SK-N-SH (cell line): ENCODE measurements around the gene VMP1. TPM values are rescaled to one million over a fixed set of nuclear protein-coding genes. Genes with fewer than 3 reads are reported as not detected.

Experiments used
- CTCF ChIA-PET: fragments of 300-600, 350-600 bp; formaldehyde crosslinking; extraction: SDS; loops from one replicate; lab custom pipeline; 2021; lab: Yijun Ruan, JAX
- POLR2A ChIA-PET: fragments of 350-600 bp; sonication (Branson Sonifier 250); formaldehyde crosslinking; extraction: SDS; loops from one replicate; lab custom pipeline; 2020; ENCODE audit warnings: antibody characterized with exemption, inconsistent platforms; lab: Yijun Ruan, JAX
- DNase-seq: peaks from one replicate; pipeline ENCODE4 v3.0.0; 2012
- H2AFZ ChIP-seq: fragments of 200-600 bp; sonication (generic); 2 replicates; pipeline ENCODE4 v1.8.1; 2016; ENCODE audit warnings: antibody characterized with exemption, mild to moderate bottlenecking, low read depth
- H3F3A ChIP-seq: fragments of 200-600 bp; sonication (generic); replicated peaks from 2 replicates; pipeline ENCODE3; 2016; ENCODE audit warnings: antibody characterized with exemption, mild to moderate bottlenecking; ENCODE audit not compliant: insufficient read depth
- H3K27ac ChIP-seq, 2 experiments: fragments of 200-500 bp in 1 of 2; fragments of 200-600 bp in 1 of 2; sonication (Bioruptor generic) in 1 of 2; sonication (generic), shearing (Covaris generic) in 1 of 2; 2 replicates each; pipeline versions ENCODE4 v1.5.1 to v1.6.1; 2014 to 2016; ENCODE audit warnings: low read depth in 2 of 2, inconsistent platforms in 1 of 2, low read length in 1 of 2, mild to moderate bottlenecking in 1 of 2, mixed read lengths in 1 of 2
- H3K27me3 ChIP-seq: fragments of 200-600 bp; sonication (generic), shearing (Covaris generic); 2 replicates; pipeline ENCODE4 v1.6.1; 2016; ENCODE audit warnings: mixed run types; ENCODE audit not compliant: insufficient read depth
- H3K36me3 ChIP-seq, 2 experiments: fragments of 200-500 bp in 1 of 2; fragments of 200-600 bp in 1 of 2; sonication (Bioruptor generic) in 1 of 2; sonication (generic) in 1 of 2; replicated peaks in 1 of 2; 2 replicates each; pipeline versions ENCODE3 to v1.5.1; 2014 to 2016; ENCODE audit warnings: low read length in 1 of 2, mild to moderate bottlenecking in 1 of 2; ENCODE audit not compliant: insufficient read depth in 2 of 2, control insufficient read depth in 1 of 2
- H3K4me1 ChIP-seq, 2 experiments: fragments of 200-500 bp in 1 of 2; fragments of 200-600 bp in 1 of 2; sonication (Bioruptor generic) in 1 of 2; sonication (generic), shearing (Covaris generic) in 1 of 2; 2 replicates each; pipeline versions ENCODE4 v1.5.1 to v1.6.1; 2014 to 2016; ENCODE audit warnings: low read depth in 1 of 2, low read length in 1 of 2, mixed run types in 1 of 2; ENCODE audit not compliant: insufficient read depth in 2 of 2, control insufficient read depth in 1 of 2
- H3K4me2 ChIP-seq: fragments of 200-600 bp; sonication (generic), shearing (Covaris generic); 2 replicates; pipeline ENCODE4 v1.6.1; 2017; ENCODE audit warnings: mixed run types
- H3K4me3 ChIP-seq, 2 experiments: fragments of 200-500 bp in 1 of 2; fragments of 200-600 bp in 1 of 2; sonication (Bioruptor generic) in 1 of 2; sonication (generic), shearing (Covaris generic) in 1 of 2; 2 replicates each; pipeline versions ENCODE4 v1.5.1 to v1.8.1; 2014 to 2016; ENCODE audit warnings: low read depth in 2 of 2, inconsistent platforms in 1 of 2, low read length in 1 of 2, mild to moderate bottlenecking in 1 of 2, mixed read lengths in 1 of 2, moderate library complexity in 1 of 2
- H3K79me2 ChIP-seq: fragments of 200-600 bp; sonication (generic); 2 replicates; pipeline ENCODE4 v1.8.1; 2017; ENCODE audit warnings: mild to moderate bottlenecking; ENCODE audit not compliant: insufficient read depth
- H3K9ac ChIP-seq: fragments of 200-600 bp; sonication (generic); 2 replicates; pipeline ENCODE4 v1.6.1; 2017; ENCODE audit warnings: mixed run types
- H3K9me2 ChIP-seq: fragments of 200-600 bp; sonication (generic); 2 replicates; pipeline ENCODE4 v1.6.1; 2017; ENCODE audit warnings: mixed run types
- H3K9me3 ChIP-seq: fragments of 200-600 bp; sonication (generic); 2 replicates; pipeline ENCODE4 v1.6.1; 2017; ENCODE audit warnings: mixed run types, mild to moderate bottlenecking, moderate library complexity
- H4K20me1 ChIP-seq: fragments of 200-600 bp; sonication (generic); 2 replicates; pipeline ENCODE4 v1.6.1; 2017; ENCODE audit warnings: mild to moderate bottlenecking, mixed run types; ENCODE audit not compliant: insufficient read depth
- CHD2 ChIP-seq: fragments of 150-350 bp; IDR thresholded peaks from 2 replicates; pipeline ENCODE4 v1.6.1; 2018; ENCODE audit warnings: low read length; ENCODE audit not compliant: partially characterized antibody
- CTCF ChIP-seq: fragments of 200-600 bp; sonication (generic); IDR thresholded peaks from 2 replicates; pipeline ENCODE4 v1.6.1; 2017; ENCODE audit warnings: antibody characterized with exemption, mild to moderate bottlenecking, moderate library complexity
- GABPA ChIP-seq: IDR thresholded peaks from 2 replicates; pipeline ENCODE4 v1.4.0; 2012; ENCODE audit warnings: low read depth, mild to moderate bottlenecking
- IRF3 ChIP-seq: fragments of 150-350 bp; IDR thresholded peaks from 2 replicates; pipeline ENCODE4 v1.6.1; 2016; ENCODE audit warnings: mild to moderate bottlenecking, low read depth, low read length
- PBX3 ChIP-seq: IDR thresholded peaks from 2 replicates; pipeline ENCODE4; 2012
- REST ChIP-seq: IDR thresholded peaks from 2 replicates; pipeline ENCODE4 v1.6.1; 2012; ENCODE audit warnings: mild to moderate bottlenecking, low read depth, low read length, moderate library complexity
- SMC3 ChIP-seq: IDR thresholded peaks from 2 replicates; pipeline ENCODE4 v1.6.1; 2012; ENCODE audit warnings: low read depth, low read length, improper control_type of control experiment
- TCF12 ChIP-seq: IDR thresholded peaks from 2 replicates; pipeline ENCODE4 v1.4.0; 2012
- WGBS: methylation state at CpG from one replicate; pipeline ENCODE4 v1.1.6; 2017; ENCODE audit warnings: low lambda C conversion rate; 5-methylcytosine and 5-hydroxymethylcytosine counted together
- polyA plus RNA-seq, 3 experiments: library from polyadenylated mRNA; depleted of rRNA; stranded (reverse); fragments of >200 nt; gene quantifications; 2 replicates each; pipeline ENCODE4 v1.2.3, GENCODE V29; 2012

The VMP1 gene
- polyA plus RNA-seq, 1 of the 3 experiments (the other 2 are of a cell fraction): 169 TPM

GRCh38 chr17:59775786-59776350, 68.4 kb downstream of the VMP1 start:
- H4K20me1 ChIP-seq: no peaks in the 10 kb centered on the region
- H3K27ac ChIP-seq: no peak overlapping the region; a peak in 1 of 4 replicates
- 99% methylated on average over 2 of the region's 2 CpGs for WGBS
- peaks cover 32% of the 10 kb centered on the region for H3K79me2 ChIP-seq
- ChIA-PET CTCF (interaction anchor here (0.8 to 1.6 kb wide), 2 partner anchors 83 to 84 kb away, joined by 4 to 6 read pairs; no protein-coding TSS in a partner anchor), POLR2A (no interaction called here)
- H3K36me3 ChIP-seq: peaks cover 21 to 60% of the 10 kb centered on the region in 2 experiments
- TF ChIP-seq PBX3 (no peak), GABPA (no peak), IRF3 (no peak), REST (no peak), CHD2 (no peak), CTCF (no peak), TCF12 (no peak), SMC3 (no peak)
- H3K4me2 ChIP-seq: no peak overlapping the region
- H3F3A ChIP-seq: peaks cover 23% of the 10 kb centered on the region
- H3K4me1 ChIP-seq: 0 out of 4 replicates have a peak, but pooled peaks cover 0 to 10% of the 10 kb centered on the region in 2 experiments
- no peaks in the 10 kb centered on the region for H3K9me2 ChIP-seq
- H3K9me3 ChIP-seq: 0 out of 2 replicates have a peak, but pooled peaks cover 2% of the 10 kb centered on the region
- H2AFZ ChIP-seq: no peak overlapping the region
- H3K9ac ChIP-seq: no peak overlapping the region
- H3K27me3 ChIP-seq: no peaks in the 10 kb centered on the region
- no peak for DNase-seq
- H3K4me3 ChIP-seq: no peak overlapping the region
